Stimulated activated CD8-positive, alpha-beta memory T cell treated with anti-CD3 and anti-CD28 coated beads, Interleukin-2, amount 100 ng/mL, for 48 hours (primary cell): ENCODE results near the gene THEM4.

ENCODE experiments used
- DNase-seq, 2 donors: peaks; one replicate each; pipeline ENCODE4 v3.0.0-alpha.2; 2020; ENCODE audit warnings: low read depth in 2 of 2

The THEM4 gene

DNA sequence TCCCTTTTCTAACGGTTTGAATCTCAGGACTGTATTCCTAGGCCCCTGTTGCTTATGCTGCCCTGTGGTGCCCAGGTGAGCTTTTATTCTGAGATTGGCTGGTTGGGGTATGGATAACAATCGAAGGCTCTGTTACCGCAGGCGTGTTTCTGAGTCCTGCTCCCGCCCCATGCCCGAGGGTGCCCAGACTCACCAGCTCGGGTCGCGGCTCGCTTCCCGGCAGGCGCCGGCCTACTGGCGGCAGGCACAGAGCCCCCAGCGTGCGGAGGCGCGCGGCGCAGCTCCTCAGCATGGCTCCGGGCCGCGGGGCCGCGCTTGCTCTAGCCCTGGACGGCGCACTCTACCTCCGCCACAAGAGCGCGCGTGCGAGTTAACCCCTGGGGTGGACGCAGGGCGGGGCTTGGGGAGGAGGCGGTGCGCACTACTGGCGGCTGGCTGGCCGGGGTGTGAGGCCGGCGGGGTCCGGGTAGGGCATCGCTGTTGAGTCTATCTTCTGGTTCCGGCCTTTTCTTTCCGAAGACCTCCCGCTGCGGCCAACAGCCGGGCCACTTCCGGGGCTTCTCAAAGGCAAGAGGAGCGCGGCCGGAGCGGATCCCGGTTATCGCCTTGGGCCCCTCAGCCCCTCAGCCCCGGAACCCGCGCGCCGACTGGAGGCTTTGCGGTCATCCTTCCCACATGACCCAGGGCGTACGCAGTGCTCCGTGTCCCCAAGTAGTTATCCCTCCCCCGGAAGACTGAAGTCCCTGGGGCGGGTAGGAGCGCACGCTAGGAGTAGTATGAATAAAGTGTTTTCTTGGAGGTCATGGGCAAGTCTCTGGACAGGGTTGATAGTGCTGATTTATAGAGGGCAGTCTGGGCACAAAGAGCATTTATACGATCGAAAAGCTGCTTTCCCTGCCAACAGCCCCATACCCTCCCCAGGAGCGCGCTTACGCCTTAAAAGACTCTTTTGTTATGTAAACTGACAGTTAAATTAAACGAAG is at the start of gene THEM4:
THEM4 (minus strand) TSS at position 345 of the 983 bp plus-strand sequence; CDS start at position 292, 53 bp downstream.
- DNase-seq, result peak; percentile 98

DNA sequence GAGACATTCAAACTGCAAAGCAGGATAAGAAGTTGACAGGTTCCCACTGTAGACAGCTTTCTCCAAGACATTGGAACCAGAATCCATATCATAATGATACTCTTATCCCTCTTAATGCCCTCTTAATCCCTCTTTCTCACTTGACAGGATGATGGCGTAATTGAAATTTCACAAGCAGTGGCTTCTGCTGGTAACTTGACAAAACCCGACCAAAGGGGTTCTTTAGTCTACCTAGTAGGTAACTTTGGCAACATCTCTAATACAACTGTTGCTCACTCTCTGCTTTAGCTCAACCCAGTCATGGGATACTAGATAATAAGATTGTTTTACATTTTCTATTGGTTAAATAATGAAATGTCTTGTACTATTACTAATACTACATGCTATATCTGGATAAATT is 49.6 kb upstream of the THEM4 start:
- DNase-seq, result no peak

DNA sequence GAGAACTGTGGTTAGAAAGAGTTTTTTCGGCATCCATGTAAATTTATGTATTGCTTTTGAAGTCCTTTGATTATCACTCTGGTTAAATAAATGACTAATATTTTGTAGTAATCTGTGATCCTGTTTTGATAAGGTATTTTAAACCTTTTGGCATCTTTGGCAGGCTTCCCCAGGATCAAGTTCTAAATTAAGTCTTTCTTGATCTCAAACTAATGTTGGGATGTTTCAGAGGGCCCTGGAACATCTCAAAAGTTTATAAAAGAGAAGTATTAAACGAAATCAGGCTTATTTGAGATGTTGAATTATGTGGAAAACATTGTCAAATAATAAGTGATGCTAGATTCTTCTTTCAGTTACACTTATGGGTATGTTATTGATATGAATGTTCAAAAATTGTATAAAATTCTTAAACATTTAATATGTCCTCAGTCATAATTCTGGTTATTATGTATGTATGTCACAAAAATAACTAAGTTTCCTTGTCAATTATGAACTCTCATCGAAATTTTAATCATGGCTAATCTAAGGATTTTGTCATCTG is 47.7 kb upstream of the THEM4 start:
- no peak for DNase-seq

DNA sequence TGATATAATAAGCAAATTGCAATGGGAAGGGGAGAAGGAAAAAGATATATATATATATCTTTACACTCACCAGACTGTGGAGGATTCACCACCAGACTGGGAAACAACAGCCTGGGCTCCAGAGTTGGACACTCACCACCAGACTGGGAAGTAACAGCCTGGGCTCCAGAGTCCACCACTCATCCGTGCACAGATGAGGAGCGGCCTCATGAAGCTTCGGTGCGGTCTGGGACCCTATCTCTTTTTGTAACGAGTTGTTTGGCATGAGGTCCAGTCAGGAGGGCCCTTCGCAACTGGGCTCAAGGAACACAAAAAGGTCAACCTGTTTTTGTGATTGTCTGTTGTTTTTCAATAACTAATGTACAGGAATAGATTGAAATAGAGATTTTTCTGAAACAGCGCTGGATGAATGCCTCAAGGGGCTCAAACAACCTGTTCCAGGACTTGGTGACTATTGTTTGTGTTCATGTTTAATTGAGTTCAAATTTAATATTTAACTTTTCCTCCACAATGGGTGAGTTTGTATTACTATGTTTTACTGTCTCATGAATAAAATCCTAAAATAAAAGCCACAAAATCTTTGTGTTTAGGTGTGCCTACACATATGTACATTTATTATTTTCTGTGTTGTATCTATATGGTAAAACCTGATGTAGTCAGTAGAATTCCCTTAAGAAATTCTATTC is 44.2 kb upstream of the THEM4 start:
- DNase-seq, result no peak

DNA sequence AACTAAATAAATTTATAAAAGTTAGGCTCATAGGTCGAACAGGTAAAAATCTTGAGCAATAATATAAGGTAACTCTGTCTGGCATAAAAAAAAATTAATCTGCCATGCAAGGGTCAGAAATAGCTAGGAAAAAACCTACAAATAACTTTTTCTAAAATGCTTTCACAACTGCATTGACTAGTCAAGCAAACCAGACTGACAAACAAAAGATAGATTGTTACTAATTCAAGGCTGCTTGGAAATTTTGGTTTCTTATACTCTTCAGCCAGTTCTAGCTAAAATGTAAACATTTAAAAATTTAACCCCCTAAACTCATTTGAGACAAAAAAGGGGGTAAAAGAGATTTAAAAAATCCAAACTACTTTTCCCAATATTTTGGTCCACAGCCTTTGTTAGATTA is 43.5 kb upstream of the THEM4 start:
- no peak for DNase-seq

DNA sequence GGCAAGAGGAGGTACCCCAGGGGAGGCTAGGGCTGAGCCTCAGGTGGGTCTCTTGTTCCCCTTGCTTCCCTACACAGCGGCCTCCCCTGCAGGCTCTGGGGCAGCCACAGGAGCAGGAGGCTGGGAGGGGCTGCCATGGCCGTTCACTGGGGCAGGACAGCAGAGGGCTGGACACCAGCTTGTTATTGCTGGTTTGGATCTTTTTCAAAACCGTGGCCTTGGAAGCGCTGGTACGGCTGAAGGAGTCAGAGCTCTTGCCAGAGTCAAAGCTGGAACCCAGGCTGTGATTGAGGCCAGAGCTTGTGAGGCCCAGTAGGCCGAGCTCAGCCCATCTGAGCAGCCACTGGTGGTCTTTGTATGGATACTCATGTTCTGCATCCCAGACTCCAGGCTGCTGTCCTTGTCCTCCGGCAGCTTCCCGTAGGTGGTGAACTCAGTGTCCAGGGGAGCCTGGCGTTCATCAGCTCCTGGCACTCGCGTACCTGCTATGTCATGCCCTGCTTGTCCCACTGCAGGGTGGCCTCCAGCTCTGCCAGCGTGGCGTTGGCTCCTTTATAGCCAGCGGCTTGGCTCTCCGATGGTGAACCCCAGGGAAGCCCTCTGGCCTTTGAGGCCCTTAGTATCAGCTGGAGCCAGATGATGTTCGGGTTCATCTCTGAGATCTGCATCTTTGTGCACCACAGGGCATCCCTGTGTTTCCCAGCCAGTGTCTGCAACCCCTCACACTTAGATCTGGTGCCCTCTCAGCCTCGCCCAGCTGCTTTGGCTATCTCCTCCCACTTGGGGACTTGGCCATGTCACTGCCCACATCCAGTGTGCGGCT is 40.3 kb upstream of the THEM4 start:
- DNase-seq, result no peak

DNA sequence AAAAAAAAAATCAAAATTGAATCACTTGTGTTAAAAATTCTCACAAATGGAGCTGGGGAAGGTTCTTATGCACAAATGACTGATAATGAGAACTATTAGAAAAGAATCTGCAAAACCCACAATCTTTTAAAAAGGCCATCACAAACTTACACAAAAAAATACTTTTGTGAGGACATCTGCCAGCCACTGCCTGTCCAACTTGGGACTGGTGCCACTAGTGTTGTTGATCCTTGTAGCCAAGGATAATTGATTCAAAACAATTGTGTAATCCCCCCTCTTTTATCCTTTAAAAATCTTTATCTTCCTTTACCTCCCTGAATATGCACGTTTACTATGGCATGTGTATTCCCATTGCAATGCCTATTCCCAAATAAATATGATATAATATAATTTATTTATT is 39.2 kb upstream of the THEM4 start:
- no peak for DNase-seq

DNA sequence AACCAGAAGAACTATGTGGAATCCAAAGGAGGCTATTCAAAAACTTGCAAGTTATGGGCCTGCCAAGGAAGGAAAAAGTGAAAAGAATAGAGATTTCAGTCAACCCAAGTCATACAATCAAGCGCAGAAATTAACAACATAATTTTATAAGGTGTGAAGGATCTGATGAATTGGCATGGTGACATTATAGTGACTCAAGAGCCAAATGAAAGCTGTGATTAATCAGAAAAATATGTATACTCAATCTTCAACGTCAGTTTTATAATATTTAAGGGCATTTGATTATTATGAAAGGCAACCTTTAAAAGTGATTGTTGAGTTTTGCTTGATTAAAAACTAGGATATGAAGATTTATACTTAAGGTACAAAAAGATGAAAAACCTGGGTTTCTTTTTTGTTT is 37.8 kb upstream of the THEM4 start:
- DNase-seq, result no peak

DNA sequence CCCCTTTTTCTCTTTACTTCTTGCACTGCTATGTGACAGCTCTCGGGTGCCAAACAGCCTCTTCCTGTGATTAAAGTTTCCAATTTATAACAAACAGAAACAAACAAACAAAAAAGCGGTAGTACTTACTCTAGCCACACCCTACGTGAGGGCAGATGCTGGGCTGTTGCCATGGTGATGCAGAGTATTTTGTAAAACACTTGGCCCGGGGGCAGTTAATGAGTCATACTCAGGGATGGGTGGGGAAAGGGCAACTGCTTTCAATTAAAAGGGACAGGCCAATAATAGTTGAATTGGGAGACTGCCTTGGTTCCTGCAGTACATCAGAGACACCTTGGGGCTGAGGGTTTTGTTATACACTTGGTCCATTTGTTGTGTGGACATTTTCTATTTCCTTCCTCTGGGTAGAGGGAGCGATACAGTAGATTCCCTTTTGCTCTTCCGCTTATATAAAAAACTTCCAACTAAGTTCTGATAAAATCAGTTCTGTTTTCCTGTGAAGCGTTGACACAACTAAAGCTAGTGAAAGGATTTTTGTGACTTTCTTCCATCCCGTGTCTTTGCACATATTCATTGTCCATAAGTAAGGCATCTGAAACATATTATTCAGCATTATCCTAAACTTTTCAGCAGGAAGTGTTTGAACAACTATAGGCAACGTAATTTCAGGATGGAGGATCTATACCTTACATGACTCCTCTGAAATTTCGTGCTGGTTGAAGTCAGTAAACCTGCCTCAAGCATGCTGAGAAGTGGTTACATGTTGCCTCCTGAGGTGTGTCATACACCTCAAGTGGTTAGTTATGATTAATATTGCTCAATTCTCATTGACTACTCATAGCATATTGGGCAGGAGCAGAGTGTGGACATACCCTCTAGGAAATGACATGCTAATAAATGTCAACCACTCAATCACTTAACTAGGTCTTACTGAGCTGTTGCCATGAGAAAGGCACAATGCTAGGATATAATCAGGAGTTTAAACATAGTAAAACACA is 36.7 kb upstream of the THEM4 start:
- DNase-seq, result peak; percentile 62 to 63

DNA sequence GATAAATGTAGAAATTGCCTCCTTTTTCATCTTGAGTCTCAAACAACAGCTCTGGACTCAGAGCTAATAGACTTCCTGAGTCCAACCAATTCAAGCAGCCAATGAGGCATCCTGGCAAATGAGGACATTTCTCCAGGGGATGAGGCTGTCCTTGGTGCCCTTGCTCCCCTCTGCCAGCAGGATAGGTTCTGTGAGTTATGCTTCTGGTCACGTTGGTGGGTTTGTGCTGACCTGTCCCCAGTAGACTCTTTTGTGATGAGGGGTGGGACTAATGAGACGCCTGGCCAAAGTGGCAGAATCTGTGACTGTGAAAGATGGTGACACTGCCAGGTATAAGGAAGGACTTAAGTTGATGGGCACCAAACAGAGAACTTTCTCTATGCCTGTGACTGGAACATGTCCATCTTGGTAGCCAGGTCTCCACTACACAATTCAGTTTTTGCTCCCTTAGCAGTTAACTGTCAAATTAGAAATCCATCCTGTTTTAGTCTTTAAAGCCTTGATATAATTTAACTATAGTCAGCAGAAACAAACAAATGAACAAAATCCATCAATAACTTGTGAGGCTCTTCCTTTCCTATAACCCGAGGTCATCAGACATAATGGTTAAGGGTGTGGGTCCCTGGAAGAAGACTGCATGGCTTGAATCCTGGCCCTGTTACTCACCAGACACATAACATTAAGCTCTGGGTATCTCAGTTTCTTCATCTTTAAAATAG is 35.7 kb upstream of the THEM4 start:
- DNase-seq, result no peak

DNA sequence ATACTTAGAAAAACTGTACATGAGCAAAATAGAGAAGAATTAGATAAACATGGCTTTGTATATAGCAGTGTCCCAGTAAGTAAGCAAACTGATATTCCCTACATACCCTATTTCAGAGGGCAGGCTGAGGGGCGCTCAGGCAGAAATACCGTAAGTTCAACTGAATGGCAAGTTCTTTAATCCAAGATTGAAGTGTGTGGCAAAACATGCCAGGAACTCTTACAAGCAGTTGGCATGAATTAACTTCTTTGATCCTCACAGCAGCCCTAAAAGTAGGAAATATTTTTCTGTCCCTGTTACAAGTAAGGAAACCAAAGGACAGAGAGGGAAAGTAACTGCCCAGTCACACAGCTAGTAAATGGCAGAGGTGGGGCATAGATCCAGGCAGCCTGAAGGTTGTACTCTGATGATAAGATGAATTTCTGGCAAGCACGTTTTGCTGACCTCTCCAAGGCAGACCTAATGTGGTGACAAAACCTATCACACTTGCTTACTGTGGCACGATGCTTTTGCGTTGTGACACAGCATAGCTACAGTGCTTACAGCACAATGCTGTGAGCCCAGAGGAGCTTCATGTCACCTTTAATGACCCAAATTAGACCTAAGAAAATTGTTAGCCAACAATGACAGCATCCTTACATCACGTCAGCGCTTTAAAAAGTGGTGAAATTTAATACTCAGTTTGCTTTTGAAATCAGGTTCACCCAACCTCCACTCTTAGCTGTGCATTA is 35.0 kb upstream of the THEM4 start:
- DNase-seq, result no peak

DNA sequence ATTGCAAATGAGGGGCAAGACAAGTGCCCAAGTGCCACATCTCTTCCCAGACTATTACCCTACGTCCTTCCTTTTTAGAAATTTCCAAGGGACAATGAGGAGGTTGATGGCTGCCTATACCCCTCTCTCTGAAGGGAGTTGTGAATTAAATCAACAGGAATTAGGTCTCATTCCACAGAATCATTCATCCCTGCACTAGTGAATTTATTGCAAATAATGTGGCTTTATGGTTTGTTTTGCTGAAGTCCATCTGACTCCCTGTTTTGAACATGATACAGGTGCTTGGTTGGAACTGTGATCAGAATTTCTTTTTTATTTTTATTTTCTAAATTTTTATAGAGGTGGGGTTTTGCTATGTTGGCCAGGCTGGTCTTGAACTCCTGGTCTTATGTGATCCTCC is 34.3 kb upstream of the THEM4 start:
- no peak for DNase-seq

DNA sequence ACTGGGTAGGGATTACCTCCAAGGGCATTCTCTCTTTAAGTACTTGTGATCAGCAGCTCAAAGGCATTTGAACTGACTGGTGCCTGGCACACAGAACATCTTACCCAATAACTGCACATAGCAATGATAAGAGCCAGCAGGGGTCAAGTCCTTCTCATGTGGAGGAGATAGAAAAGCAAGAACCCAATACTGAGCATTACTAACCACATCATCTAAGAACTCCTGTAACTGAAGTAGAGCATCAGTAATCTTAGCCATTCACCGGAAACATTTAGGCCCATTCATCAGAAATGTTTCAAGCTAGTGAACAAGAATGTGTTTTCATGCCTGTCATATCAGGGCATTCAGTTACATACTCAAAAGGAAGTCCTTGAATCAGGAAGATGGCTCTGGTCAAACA is 33.6 kb upstream of the THEM4 start:
- no peak for DNase-seq

DNA sequence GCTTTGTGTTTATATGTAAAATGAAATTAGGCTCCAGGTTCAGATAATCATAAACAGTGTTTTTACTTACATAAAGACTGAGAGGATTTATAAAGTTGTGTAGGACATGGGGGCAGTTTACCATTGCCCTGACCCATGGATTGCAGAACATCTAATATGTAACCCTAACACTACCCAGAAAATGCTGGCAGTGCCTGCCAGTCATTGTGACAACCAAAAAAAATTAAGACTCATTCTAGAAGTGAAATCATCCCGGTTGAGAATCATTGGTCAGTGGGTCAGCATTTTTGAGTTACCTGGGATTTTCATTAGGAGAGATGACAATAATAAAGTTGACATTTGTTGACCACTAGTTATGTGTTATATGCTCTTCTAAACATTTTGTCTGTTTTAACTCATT is 31.2 kb upstream of the THEM4 start:
- DNase-seq, result no peak

DNA sequence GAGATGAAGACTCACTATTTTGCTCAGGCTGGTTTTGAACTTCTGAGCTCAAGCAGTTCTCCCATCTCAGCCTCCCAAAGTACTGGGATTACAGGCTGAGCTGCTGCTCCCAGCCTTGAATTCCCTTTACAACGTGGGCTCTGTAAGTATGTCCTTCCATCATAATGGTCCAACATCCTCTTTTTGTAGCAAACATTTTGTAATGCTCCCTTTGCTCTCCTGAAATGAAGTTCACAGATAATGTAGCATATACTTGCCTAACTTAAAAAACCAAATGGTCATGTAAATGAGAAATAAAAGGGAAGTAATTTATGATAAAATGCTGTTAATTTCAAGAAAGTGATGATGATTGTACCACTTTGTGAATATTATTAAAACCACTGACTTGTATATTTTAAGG is 30.5 kb upstream of the THEM4 start:
- DNase-seq, result no peak

DNA sequence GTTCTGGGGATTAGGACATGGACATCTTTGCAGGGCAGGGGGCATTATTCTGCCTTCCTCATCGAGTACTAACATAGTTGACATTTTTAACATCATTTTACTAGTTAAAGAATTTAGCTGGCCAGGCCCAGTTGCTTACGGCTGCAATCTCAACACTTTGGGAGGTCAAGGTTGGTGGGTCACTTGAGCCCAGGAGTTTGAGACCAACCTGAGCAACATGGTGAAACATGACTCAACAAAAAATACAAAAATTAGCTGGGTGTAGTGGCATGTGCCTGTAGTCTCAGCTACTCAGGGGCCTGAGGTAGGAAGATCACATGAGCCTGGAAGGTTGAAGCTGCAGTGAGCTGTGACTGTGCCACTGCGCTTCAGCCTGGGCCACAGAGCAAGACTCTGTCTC is 29.8 kb upstream of the THEM4 start:
- DNase-seq, result no peak

DNA sequence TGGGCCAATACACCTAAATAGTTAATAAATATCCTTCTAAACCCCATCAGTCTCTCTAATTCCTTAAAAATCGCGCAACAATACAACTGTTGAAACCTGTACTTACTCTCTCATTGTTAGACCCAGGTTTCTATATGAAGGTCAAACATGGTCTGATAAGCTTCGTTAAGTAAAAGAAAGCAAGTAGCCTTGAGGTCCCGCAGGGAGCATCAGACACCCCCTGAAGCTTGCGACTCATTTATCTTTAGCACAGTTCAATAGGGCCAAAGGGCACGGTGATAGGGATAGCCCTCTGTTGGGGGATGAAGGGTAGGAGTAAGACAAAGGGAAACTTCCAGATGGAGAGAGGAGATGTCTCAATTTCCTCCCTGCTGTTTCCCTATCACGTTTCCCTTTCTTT is 27.3 kb upstream of the THEM4 start:
- no peak for DNase-seq

DNA sequence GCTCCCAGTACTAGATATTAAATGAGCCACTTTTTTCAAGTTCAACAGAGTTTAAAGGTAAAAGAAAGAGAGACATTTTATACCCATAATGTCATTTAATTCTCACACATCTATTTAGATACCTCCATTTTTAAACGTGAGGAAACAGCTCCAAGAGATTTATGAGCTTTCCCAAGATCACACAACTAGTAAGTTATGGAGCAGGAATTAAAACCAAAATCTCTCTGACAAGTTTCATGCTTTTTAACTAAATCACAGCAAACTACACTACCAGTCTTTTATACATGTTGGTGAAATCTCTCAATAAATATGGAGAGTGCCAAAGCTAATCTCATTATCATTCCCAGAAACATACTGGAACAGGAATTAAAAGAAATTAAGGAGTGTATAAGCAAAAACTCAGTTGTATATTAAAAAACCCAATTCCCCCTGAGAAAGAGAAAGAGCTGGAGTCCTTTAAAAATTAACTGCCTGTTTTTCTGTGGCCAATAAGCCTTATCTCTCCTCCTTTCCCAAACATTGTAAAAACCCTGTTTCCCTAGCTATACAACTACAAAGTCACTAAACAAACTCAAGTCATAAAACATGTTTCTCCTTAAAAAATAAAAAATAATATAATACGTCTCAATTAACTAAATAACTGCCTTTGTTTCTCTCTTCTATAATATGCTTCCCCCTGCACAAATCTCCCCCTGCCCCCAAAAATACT is 26.7 kb upstream of the THEM4 start:
- DNase-seq, result no peak

DNA sequence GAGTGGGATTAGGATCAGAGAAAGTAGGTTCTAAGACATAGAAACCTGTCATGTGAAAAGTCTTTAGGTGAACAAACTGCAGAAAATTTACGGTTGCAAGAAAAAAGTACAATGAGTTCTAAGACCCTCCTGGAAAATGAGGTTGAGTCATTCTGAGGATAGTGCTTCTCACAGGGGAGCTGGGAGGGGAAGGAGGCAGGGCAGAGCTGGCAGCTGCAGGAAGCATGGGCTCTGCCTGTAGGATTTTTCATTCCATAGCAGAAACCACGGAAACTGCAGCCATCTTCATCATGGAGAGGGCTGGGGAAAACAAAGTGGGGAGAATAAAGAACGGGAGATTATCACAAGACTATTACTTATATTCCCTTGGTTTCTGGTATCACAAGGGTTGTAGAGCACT is 25.8 kb upstream of the THEM4 start:
- DNase-seq, result no peak
